Measurements from ENCODE around the gene ABHD16A. TPM values are rescaled to one million over a fixed set of nuclear protein-coding genes. Genes with fewer than 3 reads are reported as not detected.
A peak's percentile ranks its signal among the peaks of the same experiment; 100 is the strongest.

Gene ABHD16A
- total RNA-seq, 4 donors from 2014 or later, result 37.1 to 62.1 (median 49.9) TPM

DNA sequence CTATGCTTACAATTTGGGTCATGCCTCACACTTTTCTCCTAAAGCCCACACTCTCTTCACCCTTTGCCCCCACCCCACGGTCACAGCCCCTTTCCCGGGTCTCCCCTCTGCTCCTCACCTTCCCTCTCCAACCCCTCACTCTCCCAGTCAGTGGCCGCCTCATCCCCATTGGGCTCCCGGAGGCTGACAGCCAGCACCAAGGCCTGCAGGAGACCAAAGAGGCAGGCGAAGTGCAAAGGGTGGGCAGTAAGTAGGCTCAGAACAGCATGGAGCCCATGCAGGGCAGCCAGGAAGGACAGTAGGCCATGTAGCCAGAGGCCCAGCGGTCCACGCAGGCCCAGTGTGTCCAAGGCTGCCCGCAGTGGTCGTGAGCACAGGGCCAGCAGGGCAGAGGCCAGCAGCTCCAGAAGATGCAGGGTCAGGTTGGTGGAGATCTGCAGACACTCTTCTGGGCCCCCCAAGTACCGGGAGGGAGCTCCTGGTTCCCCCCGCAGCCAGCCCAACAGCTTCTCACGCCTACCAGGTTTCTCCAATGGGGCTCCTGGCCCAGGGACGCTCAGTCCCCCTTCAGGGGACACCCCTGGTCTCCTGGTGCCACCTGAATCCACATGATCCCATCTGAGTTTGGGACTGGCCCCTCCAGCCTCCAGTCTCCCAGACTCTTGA, 44.0 kb downstream of the ABHD16A start:
- WGBS, 2 donors, result 75% methylated on average over 11 to 13 of the region's 13 CpGs
- Histone ChIP-seq H3K4me1 (peaks cover 0 to 64% (median 34%) of the 10 kb centered on the region in 4 donors), H3K36me3 (peaks cover 0 to 56% (median 0%) of the 10 kb centered on the region in 3 donors), H3K27me3 (no peaks in the 10 kb centered on the region), H3K27ac (peak overlapping the region in 3 of 4 donors; percentile 81 to 91 (median 89)), H3K9me3 (no peaks in the 10 kb centered on the region), H3K4me3 (peak overlapping the region; percentile 52 to 81 (median 74))
- DNase-seq (ENCODE audit: low spot score in 2 of 2), result no peak
- TF ChIP-seq, protein P1, sequence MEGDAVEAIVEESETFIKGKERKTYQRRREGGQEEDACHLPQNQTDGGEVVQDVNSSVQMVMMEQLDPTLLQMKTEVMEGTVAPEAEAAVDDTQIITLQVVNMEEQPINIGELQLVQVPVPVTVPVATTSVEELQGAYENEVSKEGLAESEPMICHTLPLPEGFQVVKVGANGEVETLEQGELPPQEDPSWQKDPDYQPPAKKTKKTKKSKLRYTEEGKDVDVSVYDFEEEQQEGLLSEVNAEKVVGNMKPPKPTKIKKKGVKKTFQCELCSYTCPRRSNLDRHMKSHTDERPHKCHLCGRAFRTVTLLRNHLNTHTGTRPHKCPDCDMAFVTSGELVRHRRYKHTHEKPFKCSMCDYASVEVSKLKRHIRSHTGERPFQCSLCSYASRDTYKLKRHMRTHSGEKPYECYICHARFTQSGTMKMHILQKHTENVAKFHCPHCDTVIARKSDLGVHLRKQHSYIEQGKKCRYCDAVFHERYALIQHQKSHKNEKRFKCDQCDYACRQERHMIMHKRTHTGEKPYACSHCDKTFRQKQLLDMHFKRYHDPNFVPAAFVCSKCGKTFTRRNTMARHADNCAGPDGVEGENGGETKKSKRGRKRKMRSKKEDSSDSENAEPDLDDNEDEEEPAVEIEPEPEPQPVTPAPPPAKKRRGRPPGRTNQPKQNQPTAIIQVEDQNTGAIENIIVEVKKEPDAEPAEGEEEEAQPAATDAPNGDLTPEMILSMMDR (IDR thresholded peaks at IDR 0.05), result no peak
- no peak for TF ChIP-seq EP300 (IDR thresholded peaks at IDR 0.05)
- TF ChIP-seq POLR2A (IDR thresholded peaks at IDR 0.05), result no peak

DNA sequence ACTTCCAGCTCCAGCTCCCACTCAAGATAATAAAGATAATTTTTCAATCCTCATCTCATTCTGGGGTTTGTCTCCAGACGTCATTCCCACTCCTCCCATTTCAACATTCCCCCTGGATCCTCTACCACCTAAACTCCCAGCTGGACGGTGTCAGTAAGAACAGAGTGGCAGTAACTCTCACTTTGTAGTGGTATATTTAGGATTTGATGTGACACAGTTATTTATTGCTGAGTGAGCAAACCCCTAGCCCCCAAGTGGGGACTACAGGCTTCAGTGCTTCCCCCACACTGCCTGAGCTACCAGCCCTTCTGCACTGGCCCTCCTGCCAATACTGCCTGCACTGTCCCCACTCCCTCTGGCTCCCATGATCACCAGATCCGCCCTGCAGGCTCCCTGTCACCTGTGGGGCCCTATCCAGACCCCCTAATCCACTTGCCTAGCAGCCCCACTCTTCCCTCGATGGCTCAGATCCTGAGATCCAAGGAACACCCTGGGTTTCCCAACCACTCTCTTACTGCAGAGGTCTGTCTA, 44.9 kb downstream of the ABHD16A start:
- no peak for DNase-seq (ENCODE audit: low spot score in 2 of 2)
- H3K27me3 ChIP-seq, result no peaks in the 10 kb centered on the region
- H3K27ac ChIP-seq, result no peak overlapping the region
- TF ChIP-seq EP300 (IDR thresholded peaks at IDR 0.05), result no peak
- TF ChIP-seq, protein P1 (IDR thresholded peaks at IDR 0.05), result no peak
- TF ChIP-seq POLR2A (IDR thresholded peaks at IDR 0.05), result no peak
- no peak overlapping the region for H3K4me3 ChIP-seq
- H3K36me3 ChIP-seq, result peaks cover 0 to 49% (median 0%) of the 10 kb centered on the region in 3 donors
- no peaks in the 10 kb centered on the region for H3K9me3 ChIP-seq
- 73 to 79% methylated on average over 4 of the region's 4 CpGs for WGBS, 2 donors
- peaks cover 0 to 63% (median 32%) of the 10 kb centered on the region in 4 donors for H3K4me1 ChIP-seq

DNA sequence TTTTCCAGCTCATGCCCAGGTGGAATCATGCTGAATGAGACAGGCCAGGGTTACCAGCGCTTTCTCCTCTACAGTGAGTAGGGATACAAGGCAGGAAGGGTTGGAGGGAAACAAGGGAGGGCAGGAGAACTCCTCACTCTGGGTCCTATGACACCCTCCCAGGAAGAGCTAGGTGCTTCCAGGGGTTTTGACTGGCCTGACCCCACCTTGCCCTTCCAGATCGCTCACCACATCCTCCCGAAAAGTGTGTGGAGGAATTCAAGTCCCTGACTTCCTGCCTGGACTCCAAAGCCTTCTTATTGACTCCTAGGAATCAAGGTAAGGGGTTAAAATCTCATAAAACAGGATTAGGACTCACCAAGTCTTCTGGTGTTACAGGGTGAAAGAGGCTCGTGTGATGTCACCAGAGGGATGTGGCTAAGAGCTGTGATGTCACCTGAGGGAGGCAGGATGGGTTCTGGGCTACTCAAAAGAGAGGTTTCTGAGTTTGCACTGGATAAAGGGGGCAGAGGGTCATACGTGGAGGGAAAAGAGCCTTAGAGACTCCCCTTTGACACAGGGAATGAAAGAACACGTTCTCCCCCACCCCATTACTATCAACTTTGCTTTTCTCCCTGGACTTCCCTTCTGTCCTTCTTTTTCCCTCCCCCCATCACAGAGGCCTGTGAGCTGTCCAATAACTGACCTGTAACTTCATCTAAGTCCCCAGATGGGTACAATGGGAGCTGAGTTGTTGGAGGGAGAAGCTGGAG, 45.5 kb downstream of the ABHD16A start:
- H3K4me3 ChIP-seq, result no peak overlapping the region
- DNase-seq (ENCODE audit: low spot score in 2 of 2), result no peak
- H3K4me1 ChIP-seq, result peaks cover 0 to 57% (median 29%) of the 10 kb centered on the region in 4 donors
- WGBS, 2 donors, result 72 to 73% methylated on average over 6 of the region's 6 CpGs
- no peak overlapping the region for H3K27ac ChIP-seq
- H3K27me3 ChIP-seq, result no peaks in the 10 kb centered on the region
- no peak for TF ChIP-seq EP300 (IDR thresholded peaks at IDR 0.05)
- H3K36me3 ChIP-seq, result peaks cover 0 to 46% (median 0%) of the 10 kb centered on the region in 3 donors
- no peaks in the 10 kb centered on the region for H3K9me3 ChIP-seq

DNA sequence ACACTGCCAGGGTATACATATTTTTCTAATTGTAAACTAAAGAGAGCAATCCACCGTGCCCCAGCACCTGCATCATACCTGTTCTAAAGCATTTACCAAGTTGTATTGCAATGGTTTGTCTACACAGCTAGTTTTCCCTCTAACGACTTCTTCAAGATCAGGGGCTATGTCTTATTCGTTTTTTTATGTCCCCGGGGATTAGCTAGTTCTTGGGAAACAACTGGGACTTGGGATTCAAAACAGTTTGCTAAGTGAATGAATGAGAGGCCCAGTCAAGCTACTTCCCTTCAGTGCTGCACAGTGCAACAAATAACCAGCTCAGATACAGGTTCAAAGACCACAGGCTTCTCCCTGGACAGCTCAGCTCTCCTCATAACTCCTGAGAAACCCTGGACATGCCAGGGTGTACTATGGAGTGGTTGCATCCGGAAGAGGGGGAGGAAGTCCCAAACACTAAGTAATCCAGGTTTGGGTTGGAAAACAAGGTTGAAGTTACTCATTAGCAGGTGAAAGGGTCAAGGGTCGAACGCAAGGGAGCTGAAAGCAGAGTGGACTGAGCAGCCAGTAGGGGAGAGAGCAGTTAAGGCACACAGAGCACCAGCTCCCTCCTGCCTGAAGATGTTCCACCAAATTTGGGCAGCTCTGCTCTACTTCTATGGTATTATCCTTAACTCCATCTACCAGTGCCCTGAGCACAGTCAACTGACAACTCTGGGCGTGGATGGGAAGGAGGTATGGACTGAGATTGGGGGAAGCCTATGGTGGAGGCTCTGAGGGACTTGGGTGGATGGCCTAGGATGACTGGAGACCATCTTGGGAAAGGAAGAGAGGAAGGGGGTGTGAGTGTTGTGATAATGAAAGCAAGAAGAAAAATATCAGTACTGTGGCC, 47.5 kb downstream of the ABHD16A start, which contains the start of gene APOM:
Gene APOM, plus strand, starts transcription at position 546 of the 889 bp plus-strand sequence. Its CDS starts 73 bp downstream, at position 619.
- 83% methylated on average over 8 of the region's 8 CpGs for WGBS, 2 donors
- H3K4me3 ChIP-seq, result no peak within 1 kb of the TSS
- H3K27me3 ChIP-seq, result no peaks in the 10 kb centered on the region
- no peak for DNase-seq (ENCODE audit: low spot score in 2 of 2)
- no peaks in the 10 kb centered on the region for H3K9me3 ChIP-seq
- H3K4me1 ChIP-seq, result peaks cover 0 to 50% (median 38%) of the 10 kb centered on the region in 4 donors
- peaks cover 0 to 36% (median 0%) of the 10 kb centered on the region in 3 donors for H3K36me3 ChIP-seq
- H3K27ac ChIP-seq, result no peak within 1 kb of the TSS
- no peak for TF ChIP-seq EP300 (IDR thresholded peaks at IDR 0.05)
- TF ChIP-seq POLR2A (IDR thresholded peaks at IDR 0.05), result no peak
- TF ChIP-seq, protein P1 (IDR thresholded peaks at IDR 0.05), result no peak

All from tibial nerve (tissue), 4 donors.